ENCODE measurements around the gene LDLR. TPM values are rescaled to one million over a fixed set of nuclear protein-coding genes. Genes with fewer than 3 reads are reported as not detected.
"Not testable (repeated sequence)": the region's sequence is repeated elsewhere in the genome, so short reads cannot be mapped to it uniquely, and the experiment has no call there.

The LDLR gene
- total RNA-seq, 2 donors from 2014 or later: 53.0 to 66.6 TPM

DNA sequence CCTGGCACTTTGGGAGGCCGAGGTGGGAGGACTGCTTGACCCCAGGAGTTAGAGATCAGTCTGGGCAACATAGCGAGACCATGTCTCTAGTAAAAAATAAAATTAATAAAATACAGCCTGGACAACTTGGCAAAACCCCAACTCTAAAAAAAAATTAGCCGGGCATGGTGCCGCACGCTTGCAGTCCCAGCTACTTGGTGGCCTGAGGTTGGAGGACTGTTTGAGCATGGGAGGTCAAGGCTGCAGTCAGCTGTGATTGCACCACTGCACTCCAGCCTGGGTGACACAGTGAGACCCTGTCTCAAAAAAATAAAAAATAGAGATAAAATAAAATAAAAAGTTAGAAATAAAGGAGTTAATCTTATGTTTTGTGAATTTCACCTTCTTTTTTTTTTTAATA is 81.9 kb downstream of the LDLR start:
- H3K9me3 Mint-ChIP-seq: no peaks in the 10 kb centered on the region
- H3K27ac Mint-ChIP-seq: no peak overlapping the region
- no peaks in the 10 kb centered on the region for H3K36me3 Mint-ChIP-seq
- ATAC-seq (no peak), DNase-seq (ENCODE audit: low spot score in 2 of 2) (no peak)

DNA sequence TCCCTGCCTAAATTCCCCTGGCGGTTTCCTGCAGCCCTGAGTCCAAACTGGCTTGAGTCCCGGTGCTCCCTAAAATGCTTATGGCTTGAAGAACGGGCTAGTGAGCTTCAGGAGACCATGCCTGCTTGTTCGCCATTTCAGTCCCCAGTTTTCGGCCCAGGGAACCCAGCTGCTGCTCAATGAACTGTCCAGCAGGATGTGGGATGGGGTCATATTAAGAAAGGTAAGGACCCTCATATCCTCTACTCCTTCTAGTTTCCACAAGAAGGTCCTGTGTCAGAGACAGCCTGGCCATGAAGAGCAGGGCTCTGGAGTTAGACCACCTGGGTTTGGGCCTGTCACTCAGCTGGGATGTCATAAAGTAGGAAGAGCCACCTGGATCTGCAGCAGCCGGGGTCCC is 83.3 kb downstream of the LDLR start:
- ATAC-seq (no peak), DNase-seq (ENCODE audit: low spot score in 2 of 2) (no peak)
- H3K27ac Mint-ChIP-seq: peak overlapping the region in 1 of 2 donors; percentile 44
- H3K36me3 Mint-ChIP-seq: no peaks in the 10 kb centered on the region
- H3K9me3 Mint-ChIP-seq: no peaks in the 10 kb centered on the region

DNA sequence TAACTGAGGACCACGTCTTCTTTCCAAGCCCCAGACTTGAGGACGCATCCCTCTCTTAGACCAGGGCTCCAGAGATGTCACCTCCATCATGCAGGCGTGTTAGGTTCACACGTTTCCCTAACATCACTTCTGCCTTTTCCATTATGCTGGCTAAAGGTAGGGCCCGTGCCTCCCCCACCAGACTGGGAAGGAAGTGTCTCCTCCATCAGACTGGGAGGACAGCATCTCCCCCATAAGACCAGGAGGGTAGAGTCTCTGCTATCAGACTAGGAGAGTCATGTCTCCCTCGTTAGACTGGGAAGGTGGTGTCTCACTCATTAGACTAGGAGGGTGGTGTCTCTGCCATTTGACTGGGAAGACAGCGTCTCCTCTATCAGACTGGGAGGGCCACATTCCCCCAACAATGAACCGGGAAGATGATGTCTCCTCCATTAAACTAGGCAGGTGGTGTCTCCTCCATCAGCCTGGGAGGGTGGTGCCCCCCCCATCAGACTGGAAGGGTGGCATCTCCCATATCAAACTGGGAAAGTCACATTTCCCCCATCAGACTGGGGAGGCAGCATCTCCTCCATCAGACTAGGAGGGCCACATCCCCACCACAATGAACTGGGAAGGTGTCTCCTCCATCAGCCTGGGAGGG is 84.4 kb downstream of the LDLR start:
- no peak for DNase-seq (ENCODE audit: low spot score in 2 of 2)
- Mint-ChIP-seq H3K27ac (no peak overlapping the region), H3K9me3 (no peaks in the 10 kb centered on the region), H3K36me3 (no peaks in the 10 kb centered on the region)
- no peak for ATAC-seq

DNA sequence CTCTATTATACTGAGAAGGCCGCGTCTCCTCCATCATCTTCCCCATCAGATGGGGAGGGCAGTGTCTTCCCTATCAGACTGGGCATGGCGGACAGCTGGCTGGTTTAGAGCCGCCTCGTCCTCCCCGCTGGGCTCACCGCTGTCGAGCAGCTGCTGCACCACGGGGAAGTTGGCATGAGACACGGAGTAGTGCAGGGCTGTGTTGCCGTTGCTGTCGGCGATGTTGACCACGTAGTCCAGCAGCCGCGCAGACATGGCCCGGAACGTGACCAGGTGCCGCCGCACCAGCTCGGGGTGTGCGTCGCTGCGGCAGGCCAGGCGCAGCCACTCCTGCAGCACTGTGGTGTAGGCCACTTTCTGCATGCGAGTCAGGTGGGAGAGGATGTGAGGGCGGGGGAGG is 85.1 kb downstream of the LDLR start:
- DNase-seq (ENCODE audit: low spot score in 2 of 2) (no peak), ATAC-seq (no peak)
- no peaks in the 10 kb centered on the region for H3K36me3 Mint-ChIP-seq
- H3K27ac Mint-ChIP-seq: no peak overlapping the region
- no peaks in the 10 kb centered on the region for H3K9me3 Mint-ChIP-seq

DNA sequence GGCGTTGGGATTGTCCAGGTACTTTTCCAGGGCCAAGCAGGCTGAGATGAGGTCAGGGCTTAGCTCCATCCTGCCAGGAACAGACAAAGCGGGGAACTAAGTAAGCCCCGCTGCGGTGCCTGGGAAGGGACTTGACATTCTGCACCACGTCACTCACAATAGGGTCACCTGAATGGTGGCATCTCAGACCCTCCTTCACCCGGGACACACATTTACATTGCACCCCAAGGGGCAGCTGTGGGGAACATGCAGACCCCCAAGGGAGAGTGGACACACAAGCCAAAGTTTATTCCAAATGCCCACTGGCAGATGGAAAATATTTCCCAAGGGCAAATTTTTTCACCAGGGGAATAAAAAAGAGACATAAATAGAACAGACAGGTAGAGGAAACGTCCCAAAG is 86.7 kb downstream of the LDLR start:
- ATAC-seq: no peak
- H3K27ac Mint-ChIP-seq: no peak overlapping the region
- H3K9me3 Mint-ChIP-seq: no peaks in the 10 kb centered on the region

DNA sequence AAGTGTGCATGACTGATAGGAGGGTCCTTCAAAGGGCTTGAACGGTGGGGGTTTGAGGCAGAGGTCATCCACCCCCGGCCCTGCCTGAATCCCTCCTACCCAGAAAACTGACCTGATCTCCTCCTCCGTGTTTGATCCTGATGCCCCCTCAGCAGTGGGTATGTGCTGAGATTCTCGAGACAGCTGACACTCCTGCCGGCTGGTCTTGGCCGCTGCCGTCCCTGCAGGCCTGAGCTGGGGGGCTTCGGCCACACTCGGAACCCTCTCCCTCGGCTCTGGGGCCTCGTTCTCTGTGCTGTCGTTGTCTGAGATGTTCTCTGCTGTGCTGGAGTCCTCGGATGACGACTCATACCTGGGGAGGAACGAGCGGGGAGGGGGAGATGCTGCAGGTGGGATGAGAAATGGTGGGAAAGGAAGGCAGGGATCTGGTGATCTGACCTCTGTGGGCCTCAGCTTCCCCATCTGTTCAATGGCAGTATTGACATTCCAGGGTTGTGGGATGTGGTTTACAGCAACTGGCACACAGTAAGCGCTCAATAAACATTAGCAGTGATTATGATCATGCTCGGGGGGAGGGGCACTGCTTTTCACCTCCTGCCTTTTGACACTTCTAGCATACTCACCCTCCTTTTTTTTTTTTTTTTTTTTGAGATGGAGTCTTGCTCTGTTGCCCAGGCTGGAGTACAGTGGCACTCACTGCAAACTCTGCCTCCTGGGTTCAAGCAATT is 87.4 kb downstream of the LDLR start:
- H3K36me3 Mint-ChIP-seq: no peaks in the 10 kb centered on the region
- no peak for DNase-seq (ENCODE audit: low spot score in 2 of 2)
- ATAC-seq: no peak
- H3K9me3 Mint-ChIP-seq: no peaks in the 10 kb centered on the region
- peak overlapping the region in 1 of 2 donors; percentile 50 for H3K27ac Mint-ChIP-seq

More for the DNA sequence above, 86.7 kb downstream of the LDLR start:
- no peaks in the 10 kb centered on the region for H3K36me3 Mint-ChIP-seq
- DNase-seq (ENCODE audit: low spot score in 2 of 2): no peak

DNA sequence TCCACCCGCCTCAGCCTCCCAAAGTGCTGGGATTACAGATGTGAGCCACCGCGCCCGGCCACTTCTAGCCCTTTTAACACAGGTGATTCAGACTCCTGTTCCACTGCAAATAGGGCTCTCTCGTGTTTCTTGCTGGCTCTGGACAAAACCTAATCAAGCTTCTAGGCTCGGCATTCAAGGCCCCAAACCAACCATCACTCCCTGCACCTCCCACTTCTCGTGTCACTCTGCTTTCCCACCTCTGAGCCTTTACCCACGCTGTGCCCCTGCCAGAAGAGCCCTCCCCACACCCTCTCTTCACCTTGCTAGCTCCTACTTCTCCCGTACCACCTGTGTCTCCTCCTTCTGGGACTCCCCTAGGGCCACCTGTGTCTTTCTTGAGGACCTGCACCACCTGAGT is 88.3 kb downstream of the LDLR start:
- Mint-ChIP-seq H3K27ac (no peak overlapping the region), H3K36me3 (no peaks in the 10 kb centered on the region), H3K9me3 (no peaks in the 10 kb centered on the region)
- no peak for DNase-seq (ENCODE audit: low spot score in 2 of 2)
- no peak for ATAC-seq

DNA sequence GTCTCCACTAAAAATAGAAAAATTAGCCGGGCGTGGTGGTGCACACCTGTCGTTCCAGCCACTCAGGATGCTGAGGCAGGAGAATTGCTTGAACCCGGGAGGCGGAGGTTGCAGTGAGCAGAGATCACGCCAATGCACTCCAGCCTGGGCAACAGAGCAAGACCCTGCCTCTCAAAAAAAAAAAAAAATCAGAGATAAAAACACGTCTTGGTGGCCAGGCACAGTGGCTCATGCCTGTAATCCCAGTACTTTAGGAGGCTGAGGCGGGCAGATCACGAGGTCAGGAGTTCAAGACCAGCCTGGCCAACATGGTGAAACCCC is 89.8 kb downstream of the LDLR start:
- not testable (repeated sequence) for DNase-seq (ENCODE audit: low spot score in 2 of 2); H3K36me3 Mint-ChIP-seq; H3K27ac Mint-ChIP-seq; ATAC-seq; H3K9me3 Mint-ChIP-seq

DNA sequence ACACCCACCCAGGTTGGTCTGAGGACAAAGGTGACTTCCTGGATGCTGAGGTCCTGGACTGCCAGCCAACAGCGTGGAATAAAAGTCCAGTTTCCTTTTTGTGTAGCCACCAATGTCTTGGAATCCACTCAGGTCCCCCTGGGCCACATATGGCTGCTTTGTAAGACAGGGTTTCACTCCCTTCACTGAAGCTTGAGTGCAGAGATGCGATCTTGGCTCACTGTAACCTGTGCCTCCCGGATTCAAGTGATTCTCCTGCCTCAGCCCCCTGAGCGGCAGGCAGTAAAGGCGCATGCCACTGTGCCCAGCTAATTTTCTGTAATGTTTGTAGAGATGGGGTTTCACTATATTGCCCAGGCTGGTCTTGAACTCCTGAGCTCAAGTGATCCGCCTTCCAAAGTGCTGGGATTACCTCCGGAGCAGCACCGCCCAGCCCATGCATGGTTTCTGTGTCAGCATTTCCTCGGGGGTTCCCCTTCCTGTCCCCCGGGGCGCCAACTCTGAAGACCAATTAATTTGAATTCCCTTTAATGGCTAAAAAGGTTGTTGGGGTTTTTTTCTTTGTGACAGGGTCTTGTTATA is 90.5 kb downstream of the LDLR start:
- ATAC-seq: peak in 1 of 2 donors; percentile 47
- H3K27ac Mint-ChIP-seq: no peak overlapping the region
- no peaks in the 10 kb centered on the region for H3K9me3 Mint-ChIP-seq
- no peaks in the 10 kb centered on the region for H3K36me3 Mint-ChIP-seq
- DNase-seq (ENCODE audit: low spot score in 2 of 2): no peak

DNA sequence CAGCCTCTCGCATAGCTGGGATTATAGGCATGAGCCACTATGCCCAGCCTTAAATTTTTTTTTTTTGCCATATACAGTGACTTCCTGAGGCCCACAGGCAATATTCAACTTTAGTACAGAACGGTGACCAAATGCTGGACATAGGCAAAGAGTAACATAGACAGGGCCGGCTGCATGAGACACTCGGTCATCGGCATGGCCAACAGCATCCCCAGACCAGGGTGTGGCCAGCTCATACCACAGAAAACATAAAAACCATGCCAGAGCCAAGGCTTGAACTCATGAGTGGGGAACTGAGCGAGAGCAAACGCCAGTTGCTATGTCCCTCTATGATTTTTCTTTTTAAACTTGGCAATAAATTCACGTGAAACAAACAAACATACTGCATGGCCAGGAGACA is 91.1 kb downstream of the LDLR start:
- H3K9me3 Mint-ChIP-seq: no peaks in the 10 kb centered on the region
- no peak overlapping the region for H3K27ac Mint-ChIP-seq
- no peaks in the 10 kb centered on the region for H3K36me3 Mint-ChIP-seq
- DNase-seq (ENCODE audit: low spot score in 2 of 2) (no peak), ATAC-seq (no peak)

DNA sequence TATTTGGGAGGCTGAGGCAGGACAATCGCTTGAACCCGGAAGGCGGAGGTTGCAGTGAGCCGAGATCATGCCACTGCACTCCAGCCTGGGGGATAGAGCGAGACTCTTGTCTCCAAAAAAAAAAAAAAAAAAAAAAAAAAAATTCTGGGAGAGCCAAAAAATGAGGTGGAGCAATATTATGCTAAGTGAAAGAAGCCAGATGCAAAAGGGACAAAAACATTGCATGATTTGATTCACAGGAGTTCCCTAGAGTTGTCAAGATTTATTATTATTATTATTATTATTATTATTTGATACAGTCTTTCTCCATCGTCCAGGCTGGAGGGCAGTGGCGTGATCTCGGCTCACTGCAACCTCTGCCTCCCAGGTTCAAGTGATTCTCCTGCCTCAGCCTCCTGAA is 91.7 kb downstream of the LDLR start:
- not testable (repeated sequence) for ATAC-seq; H3K36me3 Mint-ChIP-seq; DNase-seq (ENCODE audit: low spot score in 2 of 2); H3K9me3 Mint-ChIP-seq; H3K27ac Mint-ChIP-seq

DNA sequence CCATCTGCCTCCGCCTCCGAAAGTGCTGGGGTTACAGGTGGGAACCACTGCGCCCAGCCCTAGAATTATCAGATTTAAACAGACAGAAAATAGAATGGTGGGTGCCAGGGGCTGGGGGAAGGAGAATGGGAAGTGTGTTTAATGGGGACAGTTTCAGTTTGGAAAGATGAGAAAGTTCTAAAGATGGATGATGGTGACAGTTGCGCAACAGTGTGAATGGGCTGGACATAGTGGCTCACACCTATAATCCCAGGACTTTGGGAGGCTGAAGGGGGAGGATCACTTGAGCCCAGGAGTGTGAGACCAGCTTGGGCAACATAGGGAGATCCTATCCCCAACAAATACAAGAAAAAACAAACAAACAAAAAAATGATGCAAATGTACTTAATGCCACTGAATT is 92.2 kb downstream of the LDLR start:
- ATAC-seq (no peak), DNase-seq (ENCODE audit: low spot score in 2 of 2) (no peak)
- Mint-ChIP-seq H3K9me3 (no peaks in the 10 kb centered on the region), H3K27ac (no peak overlapping the region), H3K36me3 (no peaks in the 10 kb centered on the region)

Other genes with a start within 250 kb of the LDLR start
- gene C19orf38, start 241.0 kb upstream of the LDLR start, total RNA-seq: 1 to 10 TPM; 3.5 to 6.4 TPM
- gene CARM1, start 217.9 kb upstream of the LDLR start, total RNA-seq: 10 to 100 TPM; 46.4 to 73.6 TPM
- gene YIPF2, start 160.8 kb upstream of the LDLR start, total RNA-seq: 10 to 100 TPM; 27.1 to 45.7 TPM
- 10 to 100 TPM; 17.2 to 24.1 TPM for gene TIMM29, start 160.7 kb upstream of the LDLR start, total RNA-seq
- 10 to 100 TPM; 86.8 to 99.4 TPM for gene SMARCA4, start 128.4 kb upstream of the LDLR start, total RNA-seq
- 10 to 100 TPM; 48.7 to 86.4 TPM for gene SPC24, start 66.3 kb downstream of the LDLR start, total RNA-seq
- gene KANK2, start 108.1 kb downstream of the LDLR start, total RNA-seq: 1 to 10 TPM; 1.6 to 5.5 TPM
- gene ANGPTL8, start 150.2 kb downstream of the LDLR start, total RNA-seq: not detected
- 10 to 100 TPM in 1 of 2 donors, 1 to 10 TPM in 1; 2.0 to 17.4 TPM for gene DOCK6, start 173.1 kb downstream of the LDLR start, total RNA-seq
- gene TSPAN16, start 206.7 kb downstream of the LDLR start, total RNA-seq: not detected